Breast epithelium (tissue), 3 donors: Measurements from ENCODE around the gene RNU1-4.
"Not testable (repeated sequence)": the region's sequence is repeated elsewhere in the genome, so short reads cannot be mapped to it uniquely, and the experiment has no call there.

Experiments used
- CTCF ChIP-seq, 3 donors: fragments of 450-650 bp; IDR thresholded peaks; one replicate each; pipeline ENCODE4 v1.5.1; 2016 to 2017; ENCODE audit warnings: antibody characterized with exemption in 3 of 3, mild to moderate bottlenecking in 3 of 3, moderate library complexity in 3 of 3
- POLR2AphosphoS5 ChIP-seq, 3 donors: sonication (generic); formaldehyde crosslinking; IDR thresholded peaks; one replicate each; pipeline ENCODE4 v1.6.1; 2017; ENCODE audit warnings: antibody characterized with exemption in 3 of 3

- TF ChIP-seq POLR2AphosphoS5, CTCF (IDR thresholded peaks at IDR 0.05): not testable (repeated sequence)
Observed at GRCh38 chr1:16703141-16703540, 37.2 kb upstream of the RNU1-4 start.
